ENCODE results near the gene TEAD3. TPM values are rescaled to one million over a fixed set of nuclear protein-coding genes. Genes with fewer than 3 reads are reported as not detected.
"Not testable (repeated sequence)": the region's sequence is repeated elsewhere in the genome, so short reads cannot be mapped to it uniquely, and the experiment has no call there.

Gene TEAD3
- total and polyA plus RNA-seq, 4 donors = 15.0 to 20.7 (median 18.5) TPM

DNA sequence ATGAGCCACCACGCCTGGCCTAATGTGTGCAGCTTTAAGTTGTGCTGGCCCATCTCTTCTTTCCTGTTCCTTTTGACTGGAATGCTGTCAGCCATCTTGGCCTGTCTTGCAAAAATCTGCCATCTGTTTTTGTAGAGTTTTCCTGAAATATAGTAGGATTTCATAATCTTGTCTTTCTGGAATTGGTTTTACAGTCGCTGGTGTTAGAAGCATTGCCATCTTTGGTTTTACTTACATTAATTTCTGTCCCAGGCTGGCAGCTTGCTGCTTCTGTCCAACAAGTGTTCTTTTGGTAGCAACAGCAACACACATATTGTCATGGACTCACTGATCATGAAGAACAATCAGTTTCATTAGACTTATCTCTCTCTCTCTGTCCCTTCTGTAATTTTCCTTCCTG lies 45.0 kb upstream of the TEAD3 start:
- Histone ChIP-seq H3K36me3 (ENCODE audit: control insufficient read depth in 4 of 4, insufficient read depth in 4 of 4, low read length in 4 of 4) (no peaks in the 10 kb centered on the region), H3K27me3 (ENCODE audit: control insufficient read depth in 3 of 3, insufficient read depth in 3 of 3, low read length in 2 of 3) (no peaks in the 10 kb centered on the region), H3K27ac (ENCODE audit: low read depth in 1 of 2, low read length in 1 of 2) (no peak overlapping the region), H3K9ac (ENCODE audit: insufficient read depth in 1 of 2, low read length in 2 of 2) (no peak overlapping the region), H3K9me3 (ENCODE audit: control insufficient read depth in 4 of 4, insufficient read depth in 3 of 4, low read length in 3 of 4) (peaks cover 0 to 2% (median 0%) of the 10 kb centered on the region in 4 donors), H3K4me3 (no peak overlapping the region), H3K4me1 (ENCODE audit: control insufficient read depth in 5 of 5, insufficient read depth in 5 of 5, low read length in 5 of 5) (no peaks in the 10 kb centered on the region)
- TF ChIP-seq, protein P1, sequence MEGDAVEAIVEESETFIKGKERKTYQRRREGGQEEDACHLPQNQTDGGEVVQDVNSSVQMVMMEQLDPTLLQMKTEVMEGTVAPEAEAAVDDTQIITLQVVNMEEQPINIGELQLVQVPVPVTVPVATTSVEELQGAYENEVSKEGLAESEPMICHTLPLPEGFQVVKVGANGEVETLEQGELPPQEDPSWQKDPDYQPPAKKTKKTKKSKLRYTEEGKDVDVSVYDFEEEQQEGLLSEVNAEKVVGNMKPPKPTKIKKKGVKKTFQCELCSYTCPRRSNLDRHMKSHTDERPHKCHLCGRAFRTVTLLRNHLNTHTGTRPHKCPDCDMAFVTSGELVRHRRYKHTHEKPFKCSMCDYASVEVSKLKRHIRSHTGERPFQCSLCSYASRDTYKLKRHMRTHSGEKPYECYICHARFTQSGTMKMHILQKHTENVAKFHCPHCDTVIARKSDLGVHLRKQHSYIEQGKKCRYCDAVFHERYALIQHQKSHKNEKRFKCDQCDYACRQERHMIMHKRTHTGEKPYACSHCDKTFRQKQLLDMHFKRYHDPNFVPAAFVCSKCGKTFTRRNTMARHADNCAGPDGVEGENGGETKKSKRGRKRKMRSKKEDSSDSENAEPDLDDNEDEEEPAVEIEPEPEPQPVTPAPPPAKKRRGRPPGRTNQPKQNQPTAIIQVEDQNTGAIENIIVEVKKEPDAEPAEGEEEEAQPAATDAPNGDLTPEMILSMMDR (IDR thresholded peaks at IDR 0.05; ENCODE audit: control extremely low read depth, extremely low read depth) = no peak
- 82% methylated on average over 2 of the region's 2 CpGs for WGBS, 2 donors
- no peak for DNase-seq
- no peak for ATAC-seq (ENCODE audit: insufficient read depth, low FRiP score)

DNA sequence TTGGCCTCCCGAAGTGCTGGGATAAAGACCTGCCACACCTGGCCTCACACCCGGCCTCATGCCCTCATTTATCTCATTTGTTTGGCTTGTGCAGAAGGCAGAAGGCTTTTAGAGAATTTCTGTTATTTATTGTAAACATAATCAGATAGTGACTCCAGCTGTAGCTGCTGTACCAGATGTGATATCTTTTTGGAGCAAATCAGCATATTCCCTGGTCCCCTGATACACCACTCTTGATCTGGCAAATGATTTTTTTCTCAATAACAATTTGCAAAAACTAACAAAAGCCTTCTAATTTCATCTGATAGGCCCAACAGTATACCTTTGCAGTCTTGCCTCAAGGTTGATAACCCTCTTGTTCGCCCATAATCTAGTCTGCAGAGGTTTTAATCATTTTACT lies 42.3 kb upstream of the TEAD3 start:
- H3K4me3 ChIP-seq = no peak overlapping the region
- H3K36me3 ChIP-seq (ENCODE audit: control insufficient read depth in 4 of 4, insufficient read depth in 4 of 4, low read length in 4 of 4) = no peaks in the 10 kb centered on the region
- H3K4me1 ChIP-seq (ENCODE audit: control insufficient read depth in 5 of 5, insufficient read depth in 5 of 5, low read length in 5 of 5) = peaks cover 0 to 3% (median 0%) of the 10 kb centered on the region in 5 donors
- peaks cover 0 to 2% (median 0%) of the 10 kb centered on the region in 4 donors for H3K9me3 ChIP-seq (ENCODE audit: control insufficient read depth in 4 of 4, insufficient read depth in 3 of 4, low read length in 3 of 4)
- WGBS, 2 donors = 92 to 99% methylated on average over 3 of the region's 3 CpGs
- ATAC-seq (ENCODE audit: insufficient read depth, low FRiP score) = no peak
- no peak for DNase-seq
- TF ChIP-seq, protein P1 (IDR thresholded peaks at IDR 0.05; ENCODE audit: control extremely low read depth, extremely low read depth) = no peak
- no peak overlapping the region for H3K27ac ChIP-seq (ENCODE audit: low read depth in 1 of 2, low read length in 1 of 2)
- no peak overlapping the region for H3K9ac ChIP-seq (ENCODE audit: insufficient read depth in 1 of 2, low read length in 2 of 2)
- no peaks in the 10 kb centered on the region for H3K27me3 ChIP-seq (ENCODE audit: control insufficient read depth in 3 of 3, insufficient read depth in 3 of 3, low read length in 2 of 3)

DNA sequence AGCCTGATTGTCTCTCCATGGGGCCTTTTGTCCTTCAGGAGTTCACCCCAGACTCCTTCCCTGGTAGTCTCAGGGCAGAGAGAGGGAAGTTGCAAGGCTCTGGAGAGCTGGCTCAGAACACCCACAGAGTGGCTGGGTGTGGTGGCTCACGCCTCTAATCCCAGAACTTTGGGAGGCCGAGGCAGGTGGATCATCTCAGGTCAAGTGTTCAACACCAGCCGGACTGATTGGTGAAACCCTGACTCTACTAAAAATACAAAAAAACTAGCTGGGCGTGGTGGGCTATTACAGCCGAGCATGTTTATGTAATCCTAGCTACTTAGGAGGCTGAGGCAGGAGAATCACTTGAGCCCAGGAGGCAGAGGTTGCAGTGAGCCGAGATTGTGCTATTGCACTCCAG lies 39.0 kb upstream of the TEAD3 start:
- H3K36me3 ChIP-seq (ENCODE audit: control insufficient read depth in 4 of 4, insufficient read depth in 4 of 4, low read length in 4 of 4); H3K27me3 ChIP-seq (ENCODE audit: control insufficient read depth in 3 of 3, insufficient read depth in 3 of 3, low read length in 2 of 3); ATAC-seq (ENCODE audit: insufficient read depth, low FRiP score); H3K9me3 ChIP-seq (ENCODE audit: control insufficient read depth in 4 of 4, insufficient read depth in 3 of 4, low read length in 3 of 4); H3K4me1 ChIP-seq (ENCODE audit: control insufficient read depth in 5 of 5, insufficient read depth in 5 of 5, low read length in 5 of 5); H3K9ac ChIP-seq (ENCODE audit: insufficient read depth in 1 of 2, low read length in 2 of 2); DNase-seq; H3K27ac ChIP-seq (ENCODE audit: low read depth in 1 of 2, low read length in 1 of 2); H3K4me3 ChIP-seq: not testable (repeated sequence)
- WGBS, 2 donors = 84 to 89% methylated on average over 6 of the region's 6 CpGs

DNA sequence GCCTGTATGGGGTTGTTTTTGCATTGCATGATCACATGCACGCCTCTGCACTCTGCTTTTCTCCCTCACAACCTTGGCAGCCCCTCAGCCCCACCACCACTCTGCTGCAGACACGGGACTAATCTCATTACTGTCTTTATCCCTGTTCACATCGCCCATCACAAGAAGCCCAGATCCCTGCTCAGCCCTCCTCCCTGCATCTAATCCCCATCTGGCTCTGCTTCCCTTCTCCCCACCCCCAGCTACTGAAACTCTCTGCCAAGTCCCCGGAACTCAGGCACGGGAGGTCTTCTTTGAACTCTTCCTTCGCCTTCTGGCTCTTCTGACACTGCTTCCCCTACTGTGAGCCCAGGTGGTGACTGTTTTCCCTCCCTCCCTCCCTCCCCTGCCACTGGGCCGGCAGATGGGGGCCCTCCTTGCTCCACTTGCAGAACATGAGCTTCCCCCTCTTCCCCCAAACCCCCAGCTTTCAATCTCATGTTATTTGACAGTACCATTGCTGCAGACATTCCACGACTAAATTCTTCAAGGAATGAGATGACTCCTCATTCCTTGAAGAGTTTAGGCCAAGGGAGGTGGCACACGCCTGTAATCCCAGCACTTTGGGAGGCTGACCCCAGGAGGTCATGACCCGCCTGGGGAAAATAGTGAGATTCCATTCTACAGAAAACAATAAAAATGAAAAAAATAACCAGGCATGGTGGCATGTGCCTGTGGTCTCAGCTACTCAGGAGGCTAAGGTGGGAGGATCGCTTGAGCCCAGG lies 37.7 kb upstream of the TEAD3 start:
- TF ChIP-seq, protein P1 (IDR thresholded peaks at IDR 0.05; ENCODE audit: control extremely low read depth, extremely low read depth) = no peak
- DNase-seq = peak; percentile 76 to 87 (median 79)
- Histone ChIP-seq H3K4me1 (ENCODE audit: control insufficient read depth in 5 of 5, insufficient read depth in 5 of 5, low read length in 5 of 5) (peaks cover 0 to 5% (median 0%) of the 10 kb centered on the region in 5 donors), H3K4me3 (no peak overlapping the region), H3K27ac (ENCODE audit: low read depth in 1 of 2, low read length in 1 of 2) (no peak overlapping the region), H3K36me3 (ENCODE audit: control insufficient read depth in 4 of 4, insufficient read depth in 4 of 4, low read length in 4 of 4) (no peaks in the 10 kb centered on the region), H3K27me3 (ENCODE audit: control insufficient read depth in 3 of 3, insufficient read depth in 3 of 3, low read length in 2 of 3) (no peaks in the 10 kb centered on the region), H3K9me3 (ENCODE audit: control insufficient read depth in 4 of 4, insufficient read depth in 3 of 4, low read length in 3 of 4) (no peaks in the 10 kb centered on the region), H3K9ac (ENCODE audit: insufficient read depth in 1 of 2, low read length in 2 of 2) (no peak overlapping the region)
- WGBS, 2 donors = 52 to 53% methylated on average over 11 of the region's 11 CpGs
- ATAC-seq (ENCODE audit: insufficient read depth, low FRiP score) = no peak
